Stomach (tissue), 4 donors: ENCODE data around the gene SRL.

Experiments
- CTCF ChIP-seq, 7 experiments: fragments of 450-650 bp in 4 of 7; fragments of 200-600 bp in 3 of 7; sonication (generic) in 3 of 7; IDR thresholded peaks; one replicate each; pipeline ENCODE4 v1.5.1; 2016 to 2019; ENCODE audit warnings: antibody characterized with exemption in 7 of 7, control low read depth in 2 of 7, mild to moderate bottlenecking in 1 of 7
- EP300 ChIP-seq: sonication (generic); formaldehyde crosslinking; IDR thresholded peaks from one replicate; pipeline ENCODE4 v1.6.1; 2017; ENCODE audit warnings: antibody characterized with exemption
- POLR2A ChIP-seq, 4 donors: fragments of 450-650 bp; IDR thresholded peaks; one replicate each; pipeline ENCODE4 v1.6.1; 2016; ENCODE audit warnings: antibody characterized with exemption in 4 of 4, control low read depth in 2 of 4, mild to moderate bottlenecking in 1 of 4, moderate library complexity in 1 of 4
- POLR2AphosphoS5 ChIP-seq, 3 donors: sonication (generic); formaldehyde crosslinking; IDR thresholded peaks; one replicate each; pipeline ENCODE4 v1.6.1; 2016; ENCODE audit warnings: antibody characterized with exemption in 3 of 3

- TF ChIP-seq CTCF (IDR thresholded peaks at IDR 0.05) (no peak), POLR2A (IDR thresholded peaks at IDR 0.05) (no peak), POLR2AphosphoS5 (IDR thresholded peaks at IDR 0.05) (no peak), EP300 (no peak)
These were observed 28.2 kb upstream of the SRL start for GRCh38 chr16:4270091-4270490.
